GM12878 (cell line): ENCODE results near the gene PRR5L. TPM values are rescaled to one million over a fixed set of nuclear protein-coding genes. Genes with fewer than 3 reads are reported as not detected.

Experiments
- ATAC-seq: fragments of 200-7000 bp; cut with Tn5 transposase; 3 replicates; pipeline ENCODE4 v1.9.1; 2020; ENCODE audit warnings: mild to moderate bottlenecking, moderate library complexity
- BruUV-seq: library from RNA; stranded (reverse); fragments of 400-500 nt; replicated peaks from 2 replicates; lab custom pipeline; 2021; lab: Mats Ljungman, UMichigan
- CTCF ChIA-PET: fragments of 300-600 bp; sonication (Branson Sonifier 250); formaldehyde crosslinking; extraction: SDS; loops from one replicate; lab custom pipeline; 2021; ENCODE audit warnings: inconsistent platforms; lab: Yijun Ruan, JAX
- POLR2A ChIA-PET: fragments of 350-600 bp; formaldehyde crosslinking; extraction: SDS; loops from one replicate; lab custom pipeline; 2021; ENCODE audit warnings: inconsistent platforms; lab: Charles Lee
- RAD21 ChIA-PET: fragments of 300-600 bp; sonication (Branson Sonifier 250); formaldehyde crosslinking; loops from one replicate; lab custom pipeline; 2023; ENCODE audit warnings: antibody characterized with exemption; ENCODE audit not compliant: unreplicated experiment; lab: Charles Lee
- SMC1A ChIA-PET: fragments of 300-600 bp; sonication (Branson Sonifier 250); formaldehyde crosslinking; loops from one replicate; lab custom pipeline; 2023; ENCODE audit not compliant: unreplicated experiment, uncharacterized antibody; lab: Charles Lee
- DNase-seq: peaks from one replicate; pipeline ENCODE4 v3.0.0-alpha.2; 2011; ENCODE audit warnings: low read depth, low spot score
- FAIRE-seq: peaks from 3 replicates; lab custom pipeline; 2011; peaks lifted over from hg19 to GRCh38; lab: Jason Lieb, UNC
- H2AFZ ChIP-seq: 2 replicates; pipeline ENCODE4 v1.6.0; 2011; ENCODE audit warnings: low read depth, low read length, control low read depth; ENCODE audit not compliant: control insufficient read depth
- H3K27ac ChIP-seq: 2 replicates; pipeline ENCODE4 v1.5.1; 2011; ENCODE audit warnings: control low read depth; ENCODE audit not compliant: control insufficient read depth, insufficient read depth
- H3K27me3 ChIP-seq, 2 experiments: replicated peaks in 1 of 2; 2 replicates each; pipeline versions ENCODE4 v1.6.0 to v1.6.1; 2011; ENCODE audit warnings: low read length in 1 of 2; ENCODE audit not compliant: control insufficient read depth in 2 of 2, insufficient read depth in 2 of 2
- H3K36me3 ChIP-seq, 2 experiments: 2 replicates each; pipeline ENCODE4 v1.5.1; 2011; ENCODE audit warnings: low read length in 1 of 2; ENCODE audit not compliant: control insufficient read depth in 2 of 2, insufficient read depth in 2 of 2
- H3K4me1 ChIP-seq: 2 replicates; pipeline ENCODE4 v1.6.1; 2011; ENCODE audit warnings: mild to moderate bottlenecking, low read length, moderate library complexity, mixed read lengths; ENCODE audit not compliant: control insufficient read depth, insufficient read depth
- H3K4me2 ChIP-seq: 2 replicates; pipeline ENCODE4 v1.6.0; 2011; ENCODE audit warnings: control low read depth; ENCODE audit not compliant: control insufficient read depth, insufficient read depth
- H3K4me3 ChIP-seq: fragments of 200-600 bp; sonication (generic); 2 replicates; pipeline ENCODE4 v1.5.1; 2016
- H3K79me2 ChIP-seq: 2 replicates; pipeline ENCODE4 v1.6.0; 2011; ENCODE audit warnings: low read length; ENCODE audit not compliant: control insufficient read depth, insufficient read depth
- H3K9ac ChIP-seq: 2 replicates; pipeline ENCODE4 v1.8.0; 2011; ENCODE audit warnings: low read length, control low read depth, mixed read lengths; ENCODE audit not compliant: control insufficient read depth, insufficient read depth
- H3K9me3 ChIP-seq: replicated peaks from 3 replicates; pipeline ENCODE4 v1.5.1; 2011; ENCODE audit warnings: mild to moderate bottlenecking, low read length; ENCODE audit not compliant: control insufficient read depth, insufficient read depth
- H4K20me1 ChIP-seq: 2 replicates; pipeline ENCODE4 v1.6.0; 2011; ENCODE audit not compliant: control insufficient read depth, insufficient read depth
- BCLAF1 ChIP-seq: fragments of 450-650 bp; IDR thresholded peaks from 2 replicates; pipeline ENCODE4 v1.6.1; 2017; ENCODE audit warnings: antibody characterized with exemption, mild to moderate bottlenecking, moderate library complexity
- CUX1 ChIP-seq: IDR thresholded peaks from 2 replicates; pipeline ENCODE4 v1.6.1; 2012; ENCODE audit warnings: improper control_type of control experiment, low read depth, low read length; ENCODE audit not compliant: insufficient replicate concordance
- FOXK2 ChIP-seq: fragments of 450-650 bp; IDR thresholded peaks from 2 replicates; pipeline ENCODE4 v1.6.1; 2017; ENCODE audit warnings: mild to moderate bottlenecking, moderate library complexity
- MLLT1 ChIP-seq: fragments of 450-650 bp; IDR thresholded peaks from 2 replicates; pipeline ENCODE4 v1.6.1; 2016; ENCODE audit warnings: mild to moderate bottlenecking
- MTA3 ChIP-seq: IDR thresholded peaks from 2 replicates; pipeline ENCODE4 v1.6.1; 2012; ENCODE audit warnings: low read length, inconsistent platforms, borderline replicate concordance
- MXI1 ChIP-seq: fragments of 150-350 bp; IDR thresholded peaks from 2 replicates; pipeline ENCODE4 v1.6.1; 2011; ENCODE audit warnings: low read depth, mild to moderate bottlenecking, inconsistent platforms, low read length, improper control_type of control experiment
- RUNX3 ChIP-seq: IDR thresholded peaks from 2 replicates; pipeline ENCODE4 v1.6.1; 2012; ENCODE audit warnings: low read length, inconsistent platforms
- SMARCA5 ChIP-seq: fragments of 450-650 bp; IDR thresholded peaks from 2 replicates; pipeline ENCODE4 v1.6.1; 2017; ENCODE audit warnings: mild to moderate bottlenecking
- ZNF207 ChIP-seq: fragments of 450-650 bp; IDR thresholded peaks from 2 replicates; pipeline ENCODE4 v1.6.1; 2014; ENCODE audit warnings: antibody characterized with exemption, mild to moderate bottlenecking, borderline replicate concordance
- ZZZ3 ChIP-seq: IDR thresholded peaks from 2 replicates; pipeline ENCODE4 v1.6.1; 2011; ENCODE audit warnings: low read depth; ENCODE audit not compliant: control insufficient read depth, insufficient read length
- WGBS: methylation state at CpG from one replicate; pipeline ENCODE4 v1.1.6; 2016; ENCODE audit warnings: low lambda C conversion rate; ENCODE audit not compliant: insufficient replicate concordance, insufficient coverage; ENCODE audit errors: missing lambda C conversion rate; 5-methylcytosine and 5-hydroxymethylcytosine counted together
- in situ Hi-C: fragments of 300-500 bp; cut with MboI; formaldehyde crosslinking; loops from 9 replicates; pipeline ENCODE4 v1.14.3; 2018; ENCODE audit warnings: mixed read lengths
- intact Hi-C: fragments of 100-400 bp; cut with micrococcal nuclease; formaldehyde crosslinking; loops from one replicate; pipeline ENCODE4 v1.14.2; 2022; ENCODE audit not compliant: unreplicated experiment
- polyA plus RNA-seq, 11 experiments: library from polyadenylated mRNA; depleted of rRNA in 4 of 11; unstranded in 6 of 11; stranded (reverse) in 5 of 11; fragments of >200 nt; fragmentation: Nextera tagmentation in 4 of 11; fragmentation: Illumina TruSeq in 1 of 11; extraction: Ambion mirVana in 4 of 11; extraction: Trizol in 1 of 11; gene quantifications; 1 replicate in 1 of 11; 2 replicates in 10 of 11; pipeline versions ENCODE4 v1.2.1 to v1.2.3, GENCODE V29; 2011 to 2016; ENCODE audit warnings: inconsistent platforms in 2 of 11, missing spikeins in 2 of 11, low read depth in 1 of 11
- total RNA-seq, 4 experiments: library from RNA; depleted of rRNA in 3 of 4; stranded (reverse); fragments of >200 nt in 3 of 4; fragmentation: Illumina TruSeq in 1 of 4; extraction: Trizol in 1 of 4; gene quantifications; 2 replicates each; pipeline versions ENCODE4 v1.2.1 to v1.2.3, GENCODE V29; 2013 to 2021

PRR5L gene
- total and polyA plus RNA-seq, 10 of the 15 experiments (the other 5 are each of a cell fraction or from before 2014, with no cell fraction given) = 0.11 to 4.2 (median 0.67) TPM; not detected in 1

- no peak for DNase-seq
- ChIA-PET SMC1A (no interaction called here), POLR2A (no interaction called here), RAD21 (no interaction called here), CTCF (interaction anchor here (1.6 kb wide), 1 partner anchor 11 kb away, joined by 6 read pairs; no protein-coding TSS in a partner anchor)
- ATAC-seq = no peak
- WGBS = 92% methylated on average over 3 of the region's 3 CpGs
- intact Hi-C loops = no loop called here
- Histone ChIP-seq H3K27ac (no peak overlapping the region), H3K4me3 (no peak overlapping the region), H2AFZ (no peak overlapping the region), H3K9ac (no peak overlapping the region), H3K36me3 (no peaks in the 10 kb centered on the region), H3K4me2 (no peak overlapping the region), H3K4me1 (peaks cover 57% of the 10 kb centered on the region), H3K79me2 (no peaks in the 10 kb centered on the region), H4K20me1 (no peaks in the 10 kb centered on the region), H3K9me3 (no peaks in the 10 kb centered on the region), H3K27me3 (no peaks in the 10 kb centered on the region)
- in situ Hi-C loops = no loop called here
- TF ChIP-seq ZZZ3 (no peak), SMARCA5 (no peak), RUNX3 (no peak), CUX1 (no peak), MTA3 (no peak), MLLT1 (no peak), MXI1 (no peak), ZNF207 (no peak), FOXK2 (no peak), BCLAF1 (no peak)
- BruUV-seq = no TSS peak
- no peak for FAIRE-seq
These were observed 62.3 kb downstream of the PRR5L start for GRCh38 chr11:36358436-36358835.
